Activated T-helper 9 cell treated with anti-CD3 and anti-CD28 coated beads, Interleukin-2, amount 50 U/mL, for 16 hours (primary cell): ENCODE measurements around the gene KCTD16.

Experiments used
- DNase-seq: peaks from one replicate; pipeline ENCODE4 v3.0.0-alpha.2; 2020; ENCODE audit warnings: low read depth

The KCTD16 gene

GRCh38 chr5:144463481-144464223 lies 293.0 kb downstream of the KCTD16 start:
- DNase-seq = no peak

- DNase-seq = no peak
Observed at GRCh38 chr5:144464306-144464705, 293.6 kb downstream of the KCTD16 start.

GRCh38 chr5:144465441-144465840 lies 294.8 kb downstream of the KCTD16 start:
- no peak for DNase-seq

- DNase-seq = no peak
Observed at GRCh38 chr5:144467792-144468191, 297.1 kb downstream of the KCTD16 start.

GRCh38 chr5:144468571-144468970 lies 297.9 kb downstream of the KCTD16 start:
- DNase-seq = no peak

GRCh38 chr5:144469106-144469505 lies 298.4 kb downstream of the KCTD16 start:
- DNase-seq = no peak

- DNase-seq = no peak
Observed at GRCh38 chr5:144472221-144472620, 301.5 kb downstream of the KCTD16 start.

- DNase-seq = no peak
Observed at GRCh38 chr5:144473650-144474049, 303.0 kb downstream of the KCTD16 start.

GRCh38 chr5:144478565-144478964 lies 307.9 kb downstream of the KCTD16 start:
- DNase-seq = no peak

- no peak for DNase-seq
Observed at GRCh38 chr5:144481861-144482260, 311.2 kb downstream of the KCTD16 start.

GRCh38 chr5:144484124-144484897 lies 313.6 kb downstream of the KCTD16 start:
- no peak for DNase-seq

GRCh38 chr5:144485540-144485939 lies 314.9 kb downstream of the KCTD16 start:
- no peak for DNase-seq

- no peak for DNase-seq
Observed at GRCh38 chr5:144487207-144487606, 316.5 kb downstream of the KCTD16 start.

GRCh38 chr5:144487761-144488160 lies 317.1 kb downstream of the KCTD16 start:
- no peak for DNase-seq

GRCh38 chr5:144503123-144503522 lies 332.4 kb downstream of the KCTD16 start:
- DNase-seq = no peak

- DNase-seq = no peak
Observed at GRCh38 chr5:144504929-144505577, 334.4 kb downstream of the KCTD16 start.

GRCh38 chr5:144510845-144511579 lies 340.3 kb downstream of the KCTD16 start:
- DNase-seq = no peak

- no peak for DNase-seq
Observed at GRCh38 chr5:144511580-144512072, 341.0 kb downstream of the KCTD16 start.

- DNase-seq = no peak
Observed at GRCh38 chr5:144522698-144523097, 352.0 kb downstream of the KCTD16 start.

GRCh38 chr5:144525000-144525399 lies 354.3 kb downstream of the KCTD16 start:
- DNase-seq = no peak

GRCh38 chr5:144531188-144531587 lies 360.5 kb downstream of the KCTD16 start:
- DNase-seq = no peak
